Measurements from ENCODE around the gene CHMP1B.

Gene CHMP1B

DNA sequence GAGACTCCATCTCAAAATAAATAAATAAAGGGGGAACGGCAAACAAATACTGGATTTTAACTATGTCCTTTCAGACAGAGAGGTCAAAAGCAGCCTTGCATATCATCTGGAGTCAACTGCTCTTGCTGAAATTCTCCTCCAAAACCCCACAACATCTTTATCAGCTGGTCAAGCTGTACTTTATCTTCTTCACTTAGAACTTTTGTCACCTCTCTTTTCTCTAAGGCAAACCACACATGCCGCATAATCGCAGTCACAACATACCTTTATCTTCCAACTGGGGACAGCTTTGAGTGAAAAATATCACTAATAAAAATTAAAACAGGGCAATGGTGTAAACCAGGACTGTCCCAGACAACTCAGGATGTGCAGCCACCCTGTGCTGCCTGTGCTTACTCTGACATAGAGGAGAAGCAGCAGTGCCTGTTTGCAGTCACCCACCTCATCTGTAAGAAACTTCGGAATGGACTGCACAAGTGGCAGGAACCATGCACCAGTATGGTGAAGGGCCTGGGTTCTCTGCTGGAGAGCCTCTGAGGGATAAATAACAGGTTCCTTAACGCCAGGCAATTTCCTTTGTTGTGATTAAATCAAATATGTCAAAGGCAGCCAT, 50.7 kb downstream of the CHMP1B start:
- DNase-seq (ENCODE audit: low read depth, low spot score), result no peak

DNA sequence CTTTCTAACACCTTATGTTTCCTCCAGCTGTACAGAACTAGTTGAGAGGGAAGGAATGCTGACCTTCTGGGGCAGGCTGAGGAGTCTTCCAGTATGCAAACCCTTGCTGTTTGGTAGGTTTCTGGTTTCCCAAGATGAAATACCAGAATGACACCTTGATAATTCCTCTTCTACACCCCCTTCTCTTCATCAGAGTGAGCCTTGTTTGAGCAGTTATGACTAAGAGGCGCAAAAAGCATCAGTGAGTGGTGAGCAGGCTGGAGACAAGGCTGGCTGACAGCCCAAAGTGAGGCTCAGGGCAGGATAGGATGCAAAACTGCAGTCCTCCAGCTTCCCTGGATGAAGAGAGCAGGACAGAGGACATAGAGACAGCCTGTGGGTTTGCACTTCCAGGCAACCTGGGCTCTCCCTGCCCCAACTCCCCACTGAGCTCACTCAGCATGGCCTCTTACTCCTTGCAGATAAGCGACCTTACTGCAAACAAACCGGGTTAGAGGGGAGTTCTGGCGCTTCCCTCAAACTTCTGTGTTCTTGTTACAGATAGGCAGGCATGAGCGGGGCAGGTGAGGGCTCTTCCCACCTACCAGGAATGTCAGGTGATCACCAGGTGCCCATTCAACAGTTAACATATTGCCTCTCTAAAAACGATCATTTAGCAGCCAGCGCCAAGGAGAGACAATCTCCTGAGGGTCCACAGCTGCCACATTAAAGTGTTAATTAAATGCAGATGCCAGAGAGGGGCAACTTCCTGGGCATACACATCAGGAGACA, 51.5 kb downstream of the CHMP1B start:
- DNase-seq (ENCODE audit: low read depth, low spot score), result no peak
